H54 (cell line): ENCODE data around the gene CLCN6.

Experiments used
- DNase-seq: peaks from one replicate; pipeline ENCODE4 v3.0.0; 2011; ENCODE audit warnings: low spot score, mixed read lengths; ENCODE audit not compliant: insufficient read length
- FAIRE-seq: peaks from 3 replicates; lab custom pipeline; 2011; peaks lifted over from hg19 to GRCh38; lab: Jason Lieb, UNC
- POLR2A ChIP-seq: IDR thresholded peaks from 2 replicates; pipeline ENCODE4 v1.6.1; 2011; ENCODE audit warnings: low read depth, mild to moderate bottlenecking, low read length

Gene CLCN6

GRCh38 chr1:11850156-11850555, 44.2 kb downstream of the CLCN6 start:
- FAIRE-seq, result no peak
- TF ChIP-seq POLR2A, result no peak
- DNase-seq, result no peak

- DNase-seq (no peak), FAIRE-seq (no peak)
These were observed 45.2 kb downstream of the CLCN6 start for GRCh38 chr1:11851180-11851579.

GRCh38 chr1:11854519-11854918, 48.5 kb downstream of the CLCN6 start:
- TF ChIP-seq POLR2A, result no peak
- no peak for DNase-seq

More at GRCh38 chr1:11851180-11851579, 45.2 kb downstream of the CLCN6 start:
- TF ChIP-seq POLR2A, result no peak

GRCh38 chr1:11855430-11855829, 49.4 kb downstream of the CLCN6 start:
- DNase-seq (no peak), FAIRE-seq (no peak)
- no peak for TF ChIP-seq POLR2A

More at GRCh38 chr1:11854519-11854918, 48.5 kb downstream of the CLCN6 start:
- FAIRE-seq, result no peak

- DNase-seq, result no peak
- no peak for FAIRE-seq
- TF ChIP-seq POLR2A, result no peak
These were observed 50.7 kb downstream of the CLCN6 start for GRCh38 chr1:11856698-11857097.

- no peak for DNase-seq
- no peak for FAIRE-seq
- no peak for TF ChIP-seq POLR2A
These were observed 51.3 kb downstream of the CLCN6 start for GRCh38 chr1:11857164-11857851.

- FAIRE-seq, result no peak
These were observed 52.2 kb downstream of the CLCN6 start for GRCh38 chr1:11858158-11858557.

GRCh38 chr1:11858613-11858967, 52.6 kb downstream of the CLCN6 start, which contains the start of gene NPPB:
Gene NPPB, minus strand, starts transcription at chr1:11858945. Its CDS starts 112 bp downstream, at chr1:11858833.
- DNase-seq, result no peak
- no peak for FAIRE-seq
- no peak for TF ChIP-seq POLR2A

More at GRCh38 chr1:11858158-11858557, 52.2 kb downstream of the CLCN6 start:
- TF ChIP-seq POLR2A, result no peak
- DNase-seq, result no peak

- FAIRE-seq (no peak), DNase-seq (peak; percentile 36)
- no peak for TF ChIP-seq POLR2A
These were observed 53.2 kb downstream of the CLCN6 start for GRCh38 chr1:11858968-11859871.

- FAIRE-seq (no peak), DNase-seq (no peak)
- TF ChIP-seq POLR2A, result no peak
These were observed 54.1 kb downstream of the CLCN6 start for GRCh38 chr1:11860083-11860482.

GRCh38 chr1:11860587-11860986, 54.6 kb downstream of the CLCN6 start:
- no peak for TF ChIP-seq POLR2A
- DNase-seq, result no peak
- no peak for FAIRE-seq

GRCh38 chr1:11862890-11863289, 56.9 kb downstream of the CLCN6 start:
- FAIRE-seq (no peak), DNase-seq (peak; percentile 47)
- TF ChIP-seq POLR2A, result no peak

GRCh38 chr1:11868331-11868980, 62.5 kb downstream of the CLCN6 start:
- no peak for TF ChIP-seq POLR2A
- DNase-seq (no peak), FAIRE-seq (no peak)

GRCh38 chr1:11869104-11869503, 63.1 kb downstream of the CLCN6 start:
- no peak for TF ChIP-seq POLR2A
- FAIRE-seq (no peak), DNase-seq (no peak)
